ENCODE data around the gene ASB7.

Gene ASB7

GRCh38 chr15:100686021-100686724 is 83.8 kb downstream of the ASB7 start:
- DNase-seq (ENCODE audit: low read depth) = no peak

- no peak for DNase-seq (ENCODE audit: low read depth)
These were observed 84.5 kb downstream of the ASB7 start for GRCh38 chr15:100686725-100687473.

- no peak for DNase-seq (ENCODE audit: low read depth)
These were observed 85.3 kb downstream of the ASB7 start for GRCh38 chr15:100687582-100688141.

GRCh38 chr15:100688549-100689120 is 86.2 kb downstream of the ASB7 start:
- DNase-seq (ENCODE audit: low read depth) = no peak

GRCh38 chr15:100689131-100689899 is 86.9 kb downstream of the ASB7 start:
- no peak for DNase-seq (ENCODE audit: low read depth)

GRCh38 chr15:100690032-100690794 is 87.8 kb downstream of the ASB7 start:
- no peak for DNase-seq (ENCODE audit: low read depth)

GRCh38 chr15:100690795-100691158 is 88.4 kb downstream of the ASB7 start:
- DNase-seq (ENCODE audit: low read depth) = no peak

GRCh38 chr15:100691321-100691720 is 88.9 kb downstream of the ASB7 start:
- no peak for DNase-seq (ENCODE audit: low read depth)

GRCh38 chr15:100692246-100692645 is 89.9 kb downstream of the ASB7 start:
- DNase-seq (ENCODE audit: low read depth) = no peak

- no peak for DNase-seq (ENCODE audit: low read depth)
These were observed 90.3 kb downstream of the ASB7 start for GRCh38 chr15:100692671-100693070.

GRCh38 chr15:100693451-100693850 is 91.1 kb downstream of the ASB7 start:
- no peak for DNase-seq (ENCODE audit: low read depth)

- DNase-seq (ENCODE audit: low read depth) = no peak
These were observed 92.1 kb downstream of the ASB7 start for GRCh38 chr15:100694381-100695021.

GRCh38 chr15:100695048-100695447 is 92.7 kb downstream of the ASB7 start:
- no peak for DNase-seq (ENCODE audit: low read depth)

GRCh38 chr15:100696452-100696851 is 94.1 kb downstream of the ASB7 start:
- DNase-seq (ENCODE audit: low read depth) = no peak

All from stimulated activated CD4-positive, alpha-beta T cell treated with anti-CD3 and anti-CD28 coated beads, Interleukin-2, amount 100 ng/mL, for 4 hours (primary cell).